Breast epithelium (tissue), 4 donors: ENCODE results near the gene RBCK1. TPM values are rescaled to one million over a fixed set of nuclear protein-coding genes. Genes with fewer than 3 reads are reported as not detected.
A peak's percentile ranks its signal among the peaks of the same experiment; 100 is the strongest.

Source experiments
- DNase-seq, 2 donors: peaks; one replicate each; pipeline ENCODE4 v3.0.0-alpha.2; 2019; ENCODE audit warnings: low spot score in 2 of 2
- H3K27ac ChIP-seq, 2 donors: fragments of 200-600 bp; sonication (generic) in 1 of 2; one replicate each; pipeline ENCODE4 v1.5.1; 2016 to 2019; ENCODE audit warnings: mild to moderate bottlenecking in 1 of 2
- H3K27me3 ChIP-seq, 2 donors: fragments of 200-600 bp; sonication (generic) in 1 of 2; one replicate each; pipeline versions ENCODE4 v1.5.1 to v1.6.0; 2017 to 2019; ENCODE audit warnings: control low read depth in 1 of 2, mild to moderate bottlenecking in 1 of 2
- H3K36me3 ChIP-seq: fragments of 200-600 bp; one replicate; pipeline ENCODE4 v1.5.1; 2019
- H3K4me1 ChIP-seq, 2 donors: fragments of 200-600 bp; sonication (generic); one replicate each; pipeline ENCODE4 v1.5.1; 2016 to 2019; ENCODE audit warnings: control low read depth in 1 of 2
- H3K4me3 ChIP-seq, 3 donors: fragments of 200-600 bp; sonication (generic); 1 replicate in 2 of 3; 2 replicates in 1 of 3; pipeline ENCODE4 v1.5.1; 2016 to 2019; ENCODE audit warnings: mild to moderate bottlenecking in 3 of 3, moderate library complexity in 2 of 3
- H3K9me3 ChIP-seq, 2 donors: fragments of 200-600 bp; sonication (generic) in 1 of 2; one replicate each; pipeline ENCODE4 v1.5.1; 2016 to 2019; ENCODE audit warnings: control low read depth in 1 of 2
- CTCF ChIP-seq, 3 donors: fragments of 450-650 bp; IDR thresholded peaks; one replicate each; pipeline ENCODE4 v1.5.1; 2016 to 2017; ENCODE audit warnings: antibody characterized with exemption in 3 of 3, mild to moderate bottlenecking in 3 of 3, moderate library complexity in 3 of 3
- POLR2A ChIP-seq: fragments of 450-650 bp; IDR thresholded peaks from one replicate; pipeline ENCODE4 v1.6.1; 2016; ENCODE audit warnings: antibody characterized with exemption, mild to moderate bottlenecking, moderate library complexity
- POLR2AphosphoS5 ChIP-seq, 3 donors: sonication (generic); formaldehyde crosslinking; IDR thresholded peaks; one replicate each; pipeline ENCODE4 v1.6.1; 2017; ENCODE audit warnings: antibody characterized with exemption in 3 of 3
- intact Hi-C: fragments of 100-400 bp; cut with DNase I; formaldehyde crosslinking; loops from one replicate; pipeline ENCODE4 v1.15.1; 2023; ENCODE audit warnings: low total_unique reads
- total RNA-seq, 3 donors: library from RNA; depleted of rRNA; stranded (reverse); fragments of >200 nt; gene quantifications; one replicate each; pipeline ENCODE4 v1.1.0, GENCODE V29; 2016

Gene RBCK1
- total RNA-seq, 3 donors from 2014 or later: 61.3 to 69.5 (median 66.2) TPM

GRCh38 chr20:430091-430999, 22.2 kb downstream of the RBCK1 start:
- no peak for TF ChIP-seq POLR2AphosphoS5 (IDR thresholded peaks at IDR 0.05)
- no peak for TF ChIP-seq CTCF (IDR thresholded peaks at IDR 0.05)
- no peak for TF ChIP-seq POLR2A
- DNase-seq: no peak
- H3K9me3 ChIP-seq: no peaks in the 10 kb centered on the region
- H3K4me1 ChIP-seq: no peaks in the 10 kb centered on the region
- no peaks in the 10 kb centered on the region for H3K27me3 ChIP-seq
- intact Hi-C loops: no loop called here
- no peak overlapping the region for H3K4me3 ChIP-seq
- no peaks in the 10 kb centered on the region for H3K36me3 ChIP-seq
- H3K27ac ChIP-seq: no peak overlapping the region

- TF ChIP-seq CTCF (IDR thresholded peaks at IDR 0.05) (peak in 2 of 3 donors; percentile 56 to 63), POLR2AphosphoS5 (IDR thresholded peaks at IDR 0.05) (no peak)
- Histone ChIP-seq H3K4me1 (no peaks in the 10 kb centered on the region), H3K36me3 (no peaks in the 10 kb centered on the region), H3K9me3 (no peaks in the 10 kb centered on the region), H3K27ac (peak overlapping the region in 1 of 2 donors; percentile 3), H3K27me3 (no peaks in the 10 kb centered on the region), H3K4me3 (no peak overlapping the region)
- DNase-seq: peak; percentile 36 to 66
- intact Hi-C loops: no loop called here
These were observed 23.2 kb downstream of the RBCK1 start for GRCh38 chr20:431012-431904.

GRCh38 chr20:432208-432607, 24.1 kb downstream of the RBCK1 start:
- no peaks in the 10 kb centered on the region for H3K4me1 ChIP-seq
- no peak for DNase-seq
- no peaks in the 10 kb centered on the region for H3K9me3 ChIP-seq
- no peaks in the 10 kb centered on the region for H3K27me3 ChIP-seq
- no peak for TF ChIP-seq POLR2AphosphoS5 (IDR thresholded peaks at IDR 0.05)
- TF ChIP-seq POLR2A: no peak
- no peak for TF ChIP-seq CTCF (IDR thresholded peaks at IDR 0.05)
- intact Hi-C loops: no loop called here
- no peak overlapping the region for H3K4me3 ChIP-seq
- no peaks in the 10 kb centered on the region for H3K36me3 ChIP-seq
- no peak overlapping the region for H3K27ac ChIP-seq

GRCh38 chr20:432677-433299, 24.7 kb downstream of the RBCK1 start:
- intact Hi-C loops: no loop called here
- Histone ChIP-seq H3K9me3 (no peaks in the 10 kb centered on the region), H3K27me3 (no peaks in the 10 kb centered on the region), H3K27ac (no peak overlapping the region), H3K4me3 (no peak overlapping the region), H3K4me1 (no peaks in the 10 kb centered on the region), H3K36me3 (no peaks in the 10 kb centered on the region)
- no peak for TF ChIP-seq POLR2A
- TF ChIP-seq CTCF (IDR thresholded peaks at IDR 0.05): no peak
- no peak for TF ChIP-seq POLR2AphosphoS5 (IDR thresholded peaks at IDR 0.05)
- no peak for DNase-seq
